Measurements from ENCODE around the gene GATAD1. TPM values are rescaled to one million over a fixed set of nuclear protein-coding genes. Genes with fewer than 3 reads are reported as not detected.

GATAD1 gene
- total RNA-seq, 1 experiment from 2014 or later, result 37.6 TPM

GRCh38 chr7:92485267-92485892 is 38.1 kb downstream of the GATAD1 start (continued):
- TF ChIP-seq CTCF (IDR thresholded peaks at IDR 0.05) (no peak), JAZF1 (CRISPR knock-in tag; IDR thresholded peaks at IDR 0.05) (no peak)

GRCh38 chr7:92485974-92486373 is 38.7 kb downstream of the GATAD1 start:
- H3K4me1 Mint-ChIP-seq, result no peaks in the 10 kb centered on the region
- ATAC-seq, result no peak
- ChIA-PET POLR2A (no interaction called here), CTCF (no interaction called here)
- no peak overlapping the region for H3K27ac Mint-ChIP-seq
- H3K36me3 Mint-ChIP-seq, result peaks cover 28% of the 10 kb centered on the region
- TF ChIP-seq TP53 (CRISPR knock-in tag; IDR thresholded peaks at IDR 0.05) (no peak), ZNF532 (CRISPR knock-in tag; IDR thresholded peaks at IDR 0.05; ENCODE audit: borderline replicate concordance) (no peak), TCF7 (CRISPR knock-in tag; IDR thresholded peaks at IDR 0.05; ENCODE audit: low read depth) (no peak), MXD4 (CRISPR knock-in tag; IDR thresholded peaks at IDR 0.05; ENCODE audit: borderline replicate concordance) (no peak), ZNF281 (CRISPR knock-in tag; IDR thresholded peaks at IDR 0.05) (no peak)
- no peak overlapping the region for H3K4me3 Mint-ChIP-seq
- H3K9me3 Mint-ChIP-seq, result no peaks in the 10 kb centered on the region
- DNase-seq (ENCODE audit: low spot score), result no peak
- H3K27me3 Mint-ChIP-seq (ENCODE audit: low read depth), result no peaks in the 10 kb centered on the region

- DNase-seq (ENCODE audit: low spot score) (no peak), ATAC-seq (no peak)
- H3K4me3 Mint-ChIP-seq, result no peak overlapping the region
- no peaks in the 10 kb centered on the region for H3K27me3 Mint-ChIP-seq (ENCODE audit: low read depth)
- no peaks in the 10 kb centered on the region for H3K4me1 Mint-ChIP-seq
- ChIA-PET CTCF (interaction anchor here (0.5 kb wide), 1 partner anchor 103 kb away, joined by 4 read pairs; no protein-coding TSS in a partner anchor), POLR2A (no interaction called here)
- H3K9me3 Mint-ChIP-seq, result no peaks in the 10 kb centered on the region
- no peak overlapping the region for H3K27ac Mint-ChIP-seq
- H3K36me3 Mint-ChIP-seq, result peaks cover 39% of the 10 kb centered on the region
- TF ChIP-seq GRHL2 (CRISPR knock-in tag; IDR thresholded peaks at IDR 0.05; ENCODE audit: insufficient replicate concordance, severe bottlenecking), result no peak
Observed at GRCh38 chr7:92487804-92488203, 40.5 kb downstream of the GATAD1 start.

- no peaks in the 10 kb centered on the region for H3K9me3 Mint-ChIP-seq
- H3K4me1 Mint-ChIP-seq, result no peaks in the 10 kb centered on the region
- no peaks in the 10 kb centered on the region for H3K27me3 Mint-ChIP-seq (ENCODE audit: low read depth)
- no peak overlapping the region for H3K27ac Mint-ChIP-seq
- CTCF ChIA-PET, result interaction anchor here (1.0 kb wide), 1 partner anchor 28 kb away, joined by 3 read pairs; no protein-coding TSS in a partner anchor
- peaks cover 46% of the 10 kb centered on the region for H3K36me3 Mint-ChIP-seq
- ATAC-seq, result no peak
- DNase-seq (ENCODE audit: low spot score), result no peak
- no peak overlapping the region for H3K4me3 Mint-ChIP-seq
- TF ChIP-seq CDX4 (CRISPR knock-in tag; IDR thresholded peaks at IDR 0.05; ENCODE audit: borderline replicate concordance), result no peak
- no peak for TF ChIP-seq ERG (CRISPR knock-in tag; IDR thresholded peaks at IDR 0.05)
- TF ChIP-seq ATF2 (CRISPR knock-in tag; IDR thresholded peaks at IDR 0.05; ENCODE audit: borderline replicate concordance, low read depth), result no peak
- TF ChIP-seq FOXK1 (CRISPR knock-in tag; IDR thresholded peaks at IDR 0.05), result no peak
- TF ChIP-seq ZNF416 (CRISPR knock-in tag; IDR thresholded peaks at IDR 0.05), result no peak
- no peak for TF ChIP-seq SMAD3 (CRISPR knock-in tag; IDR thresholded peaks at IDR 0.05; ENCODE audit: borderline replicate concordance)
- TF ChIP-seq IRF1 (CRISPR knock-in tag; IDR thresholded peaks at IDR 0.05), result no peak
- POLR2A ChIA-PET, result no interaction called here
Observed at GRCh38 chr7:92489634-92490033, 42.4 kb downstream of the GATAD1 start.

All from WTC11 (cell line).